Keratinocyte (primary cell): Measurements from ENCODE around the gene GDPD5. TPM values are rescaled to one million over a fixed set of nuclear protein-coding genes. Genes with fewer than 3 reads are reported as not detected.

ENCODE experiments used
- DNase-seq: peaks from one replicate; pipeline ENCODE4 v3.0.0-alpha.2; 2011; ENCODE audit warnings: low read depth, missing footprints, low spot score
- FAIRE-seq: peaks from 2 replicates; lab custom pipeline; 2011; peaks lifted over from hg19 to GRCh38; lab: Jason Lieb, UNC
- H2AFZ ChIP-seq: 2 replicates; pipeline ENCODE4 v1.6.0; 2012; ENCODE audit warnings: low read length, control low read depth, inconsistent platforms; ENCODE audit not compliant: control insufficient read depth
- H3K27ac ChIP-seq: 2 replicates; pipeline ENCODE4 v1.5.1; 2011; ENCODE audit warnings: low read length; ENCODE audit not compliant: control insufficient read depth, insufficient read depth
- H3K27me3 ChIP-seq: 3 replicates; pipeline ENCODE4 v1.6.0; 2011; ENCODE audit warnings: low read length; ENCODE audit not compliant: control insufficient read depth, insufficient read depth; ENCODE audit errors: extremely low read depth
- H3K36me3 ChIP-seq, 2 experiments: 2 replicates in 1 of 2; 3 replicates in 1 of 2; pipeline ENCODE4 v1.5.1; 2011; ENCODE audit warnings: low read length in 2 of 2, mild to moderate bottlenecking in 1 of 2; ENCODE audit not compliant: control insufficient read depth in 2 of 2, insufficient read depth in 2 of 2; ENCODE audit errors: extremely low read depth in 1 of 2
- H3K4me1 ChIP-seq: 3 replicates; pipeline ENCODE4 v1.5.1; 2011; ENCODE audit warnings: low read length; ENCODE audit not compliant: control insufficient read depth, insufficient read depth; ENCODE audit errors: extremely low read depth
- H3K4me2 ChIP-seq: 3 replicates; pipeline ENCODE4 v1.6.0; 2011; ENCODE audit warnings: low read depth, low read length; ENCODE audit not compliant: control insufficient read depth, insufficient read depth; ENCODE audit errors: extremely low read depth
- H3K4me3 ChIP-seq, 3 experiments: fragments of 200-600 bp in 1 of 3; sonication (generic) in 1 of 3; 2 replicates in 2 of 3; 3 replicates in 1 of 3; pipeline ENCODE4 v1.5.1; 2011 to 2016; ENCODE audit warnings: low read length in 3 of 3, mild to moderate bottlenecking in 3 of 3, control low read depth in 2 of 3, inconsistent platforms in 1 of 3, low read depth in 1 of 3, mixed read lengths in 1 of 3, mixed run types in 1 of 3, moderate library complexity in 1 of 3; ENCODE audit not compliant: control insufficient read depth in 2 of 3, insufficient read depth in 2 of 3; ENCODE audit errors: extremely low read depth in 1 of 3
- H3K79me2 ChIP-seq: 2 replicates; pipeline ENCODE4 v1.6.0; 2012; ENCODE audit warnings: low read length; ENCODE audit not compliant: control insufficient read depth, insufficient read depth
- H3K9ac ChIP-seq: 3 replicates; pipeline ENCODE4 v1.6.0; 2011; ENCODE audit warnings: low read length; ENCODE audit not compliant: control insufficient read depth, insufficient read depth; ENCODE audit errors: extremely low read depth
- H3K9me1 ChIP-seq: 3 replicates; pipeline ENCODE4 v1.6.0; 2011; ENCODE audit warnings: low read length; ENCODE audit not compliant: control insufficient read depth, insufficient read depth; ENCODE audit errors: extremely low read depth
- H3K9me3 ChIP-seq: 2 replicates; pipeline ENCODE4 v1.5.1; 2012; ENCODE audit warnings: low read depth, low read length; ENCODE audit not compliant: control insufficient read depth
- H4K20me1 ChIP-seq: 3 replicates; pipeline ENCODE4 v1.6.0; 2011; ENCODE audit warnings: low read length; ENCODE audit not compliant: control insufficient read depth, insufficient read depth; ENCODE audit errors: extremely low read depth
- CTCF ChIP-seq, 3 experiments: IDR thresholded peaks in 1 of 3; conservative IDR thresholded peaks in 1 of 3; optimal IDR thresholded peaks in 1 of 3; 2 replicates in 2 of 3; 3 replicates in 1 of 3; pipeline versions ENCODE3 to v1.5.1; 2011; ENCODE audit warnings: low read length in 3 of 3, mild to moderate bottlenecking in 3 of 3, moderate library complexity in 2 of 3, control low read depth in 1 of 3, inconsistent platforms in 1 of 3; ENCODE audit not compliant: insufficient read depth in 2 of 3; ENCODE audit errors: extremely low read depth in 1 of 3
- EZH2 ChIP-seq: IDR thresholded peaks from one replicate; pipeline ENCODE4 v1.6.1; 2012; ENCODE audit warnings: inconsistent platforms, mild to moderate bottlenecking, low read length, moderate library complexity
- dilution Hi-C: fragments of 300-500 bp; cut with MboI; formaldehyde crosslinking; loops from one replicate; pipeline ENCODE4 v1.7.0; 2020; ENCODE audit warnings: low sequenced_read_pairs; ENCODE audit not compliant: extremely low pct_ligation_motif_present
- polyA plus RNA-seq, 5 experiments: library from polyadenylated mRNA; depleted of rRNA in 3 of 5; stranded (reverse) in 3 of 5; stranded (forward) in 1 of 5; unstranded in 1 of 5; fragments of >200 nt; gene quantifications; 1 replicate in 1 of 5; 2 replicates in 3 of 5; 3 replicates in 1 of 5; pipeline versions ENCODE4 v1.2.1 to v1.2.3, GENCODE V29; 2011 to 2012; ENCODE audit warnings: missing spikeins in 2 of 5, low read depth in 1 of 5, low replicate concordance in 1 of 5

The GDPD5 gene
- polyA plus RNA-seq, 1 donor (not counting 4 experiments of a cell fraction or from before 2014, with no cell fraction given) = 2.1 TPM

- H3K9me1 ChIP-seq = peaks cover 1% of the 10 kb centered on the region
- no peak overlapping the region for H2AFZ ChIP-seq
- peaks cover 17% of the 10 kb centered on the region for H4K20me1 ChIP-seq
- H3K4me1 ChIP-seq = peaks cover 6% of the 10 kb centered on the region
- H3K79me2 ChIP-seq = peaks cover 33% of the 10 kb centered on the region
- TF ChIP-seq EZH2 (no peak), CTCF (optimal IDR thresholded peaks at IDR 0.05 in 1 of 3, IDR thresholded peaks at IDR 0.05 in 1 of 3, conservative IDR thresholded peaks at IDR 0.05 in 1 of 3; ENCODE audit: extremely low read depth in 1 of 3, insufficient read depth in 2 of 3, low read length in 3 of 3) (no peak)
- no peak overlapping the region for H3K9ac ChIP-seq
- H3K4me3 ChIP-seq = no peak overlapping the region
- dilution Hi-C loops = no loop called here
- no peak overlapping the region for H3K27ac ChIP-seq
- FAIRE-seq (no peak), DNase-seq (no peak)
- H3K4me2 ChIP-seq = no peak overlapping the region
- H3K9me3 ChIP-seq = no peaks in the 10 kb centered on the region
- H3K36me3 ChIP-seq = peaks cover 61 to 64% of the 10 kb centered on the region in 2 experiments
- no peaks in the 10 kb centered on the region for H3K27me3 ChIP-seq
These were observed 44.9 kb upstream of the GDPD5 start for GRCh38 chr11:75570559-75571139.

- H3K36me3 ChIP-seq = peaks cover 61 to 71% of the 10 kb centered on the region in 2 experiments
- no peak overlapping the region for H3K4me3 ChIP-seq
- peaks cover 25% of the 10 kb centered on the region for H3K4me1 ChIP-seq
- no peak overlapping the region for H3K27ac ChIP-seq
- FAIRE-seq (no peak), DNase-seq (no peak)
- H3K4me2 ChIP-seq = no peak overlapping the region
- no peaks in the 10 kb centered on the region for H3K9me3 ChIP-seq
- no peak overlapping the region for H3K9ac ChIP-seq
- H3K79me2 ChIP-seq = peaks cover 53% of the 10 kb centered on the region
- H3K9me1 ChIP-seq = peaks cover 4% of the 10 kb centered on the region
- no peak overlapping the region for H2AFZ ChIP-seq
- no peaks in the 10 kb centered on the region for H3K27me3 ChIP-seq
- TF ChIP-seq EZH2 = no peak
- TF ChIP-seq CTCF (optimal IDR thresholded peaks at IDR 0.05 in 1 of 3, IDR thresholded peaks at IDR 0.05 in 1 of 3, conservative IDR thresholded peaks at IDR 0.05 in 1 of 3; ENCODE audit: extremely low read depth in 1 of 3, insufficient read depth in 2 of 3, low read length in 3 of 3) = no peak
- dilution Hi-C loops = no loop called here
- peaks cover 25% of the 10 kb centered on the region for H4K20me1 ChIP-seq
These were observed 43.0 kb upstream of the GDPD5 start for GRCh38 chr11:75568616-75569219.
